Measurements from ENCODE around the gene PTPRN2.
A peak's percentile ranks its signal among the peaks of the same experiment; 100 is the strongest.

PTPRN2 gene

GRCh38 chr7:157772486-157773130 lies 815.0 kb downstream of the PTPRN2 start:
- TF ChIP-seq SUZ12 (IDR thresholded peaks at IDR 0.05) (no peak), FOXM1 (IDR thresholded peaks at IDR 0.05; ENCODE audit: borderline replicate concordance) (no peak), CTBP1 (IDR thresholded peaks at IDR 0.05; ENCODE audit: borderline replicate concordance) (no peak), BHLHE40 (IDR thresholded peaks at IDR 0.05; ENCODE audit: borderline replicate concordance) (no peak), ARNT (IDR thresholded peaks at IDR 0.05) (no peak), FOXK2 (IDR thresholded peaks at IDR 0.05) (no peak), L3MBTL2 (conservative IDR thresholded peaks at IDR 0.05) (no peak), ZNF384 (IDR thresholded peaks at IDR 0.05) (no peak), ELF4 (IDR thresholded peaks at IDR 0.05) (no peak), SP1 (IDR thresholded peaks at IDR 0.05) (no peak)
- TF ChIP-seq, protein P1, sequence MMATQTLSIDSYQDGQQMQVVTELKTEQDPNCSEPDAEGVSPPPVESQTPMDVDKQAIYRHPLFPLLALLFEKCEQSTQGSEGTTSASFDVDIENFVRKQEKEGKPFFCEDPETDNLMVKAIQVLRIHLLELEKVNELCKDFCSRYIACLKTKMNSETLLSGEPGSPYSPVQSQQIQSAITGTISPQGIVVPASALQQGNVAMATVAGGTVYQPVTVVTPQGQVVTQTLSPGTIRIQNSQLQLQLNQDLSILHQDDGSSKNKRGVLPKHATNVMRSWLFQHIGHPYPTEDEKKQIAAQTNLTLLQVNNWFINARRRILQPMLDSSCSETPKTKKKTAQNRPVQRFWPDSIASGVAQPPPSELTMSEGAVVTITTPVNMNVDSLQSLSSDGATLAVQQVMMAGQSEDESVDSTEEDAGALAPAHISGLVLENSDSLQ (IDR thresholded peaks at IDR 0.05) = no peak
- DNase-seq (ENCODE audit: extremely low spot score) = no peak
- POLR2A ChIA-PET = no interaction called here
- CTCF ChIA-PET = no interaction called here

GRCh38 chr7:157771689-157772088 lies 815.9 kb downstream of the PTPRN2 start:
- TF ChIP-seq LEF1 (IDR thresholded peaks at IDR 0.05; ENCODE audit: borderline replicate concordance) = no peak
- no peak for TF ChIP-seq FOXK2 (IDR thresholded peaks at IDR 0.05)
- no peak for TF ChIP-seq HDGF (IDR thresholded peaks at IDR 0.05; ENCODE audit: borderline replicate concordance)
- no peak for TF ChIP-seq FOXA1 (IDR thresholded peaks at IDR 0.05)
- TF ChIP-seq TARDBP (IDR thresholded peaks at IDR 0.05) = peak; percentile 33; the same call in 1 of the 2 replicates
- TF ChIP-seq ARNT (IDR thresholded peaks at IDR 0.05) = no peak
- TF ChIP-seq NFRKB (IDR thresholded peaks at IDR 0.05) = no peak
- no peak; the same call in 1 of the 2 replicates for TF ChIP-seq CTBP1 (IDR thresholded peaks at IDR 0.05; ENCODE audit: borderline replicate concordance)
- TF ChIP-seq SP1 (IDR thresholded peaks at IDR 0.05) = no peak
- POLR2A ChIA-PET = no interaction called here
- no peak for DNase-seq (ENCODE audit: extremely low spot score)
- CTCF ChIA-PET = no interaction called here

GRCh38 chr7:157770716-157771320 lies 816.8 kb downstream of the PTPRN2 start:
- TF ChIP-seq NFRKB (IDR thresholded peaks at IDR 0.05) (no peak), ARNT (IDR thresholded peaks at IDR 0.05) (no peak), FOXK2 (IDR thresholded peaks at IDR 0.05) (no peak), CTBP1 (IDR thresholded peaks at IDR 0.05; ENCODE audit: borderline replicate concordance) (no peak)
- ChIA-PET POLR2A (no interaction called here), CTCF (no interaction called here)
- no peak for DNase-seq (ENCODE audit: extremely low spot score)

- CTCF ChIA-PET = no interaction called here
- DNase-seq (ENCODE audit: extremely low spot score) = no peak
- TF ChIP-seq FOXK2 (IDR thresholded peaks at IDR 0.05) (no peak), FOXA1 (IDR thresholded peaks at IDR 0.05) (no peak), BHLHE40 (IDR thresholded peaks at IDR 0.05; ENCODE audit: borderline replicate concordance) (no peak), NFRKB (IDR thresholded peaks at IDR 0.05) (no peak), L3MBTL2 (conservative IDR thresholded peaks at IDR 0.05) (no peak), SP1 (IDR thresholded peaks at IDR 0.05) (no peak), FOXM1 (IDR thresholded peaks at IDR 0.05; ENCODE audit: borderline replicate concordance) (no peak), TARDBP (IDR thresholded peaks at IDR 0.05) (no peak), CTBP1 (IDR thresholded peaks at IDR 0.05; ENCODE audit: borderline replicate concordance) (no peak), HDGF (IDR thresholded peaks at IDR 0.05; ENCODE audit: borderline replicate concordance) (no peak), LEF1 (IDR thresholded peaks at IDR 0.05; ENCODE audit: borderline replicate concordance) (no peak), ELF4 (IDR thresholded peaks at IDR 0.05) (no peak), SUZ12 (IDR thresholded peaks at IDR 0.05) (no peak), ARNT (IDR thresholded peaks at IDR 0.05) (no peak), ZNF384 (IDR thresholded peaks at IDR 0.05) (no peak)
- TF ChIP-seq, protein P1 (IDR thresholded peaks at IDR 0.05) = no peak
- POLR2A ChIA-PET = no interaction called here
Observed at GRCh38 chr7:157769526-157770215, 818.0 kb downstream of the PTPRN2 start.

GRCh38 chr7:157769086-157769485 lies 818.5 kb downstream of the PTPRN2 start:
- POLR2A ChIA-PET = no interaction called here
- CTCF ChIA-PET = no interaction called here
- DNase-seq (ENCODE audit: extremely low spot score) = no peak

More at GRCh38 chr7:157769086-157769485, 818.5 kb downstream of the PTPRN2 start:
- TF ChIP-seq HDGF (IDR thresholded peaks at IDR 0.05; ENCODE audit: borderline replicate concordance) (no peak), SUZ12 (IDR thresholded peaks at IDR 0.05) (no peak), FOXK2 (IDR thresholded peaks at IDR 0.05) (no peak), ELF4 (IDR thresholded peaks at IDR 0.05) (no peak), FOXM1 (IDR thresholded peaks at IDR 0.05; ENCODE audit: borderline replicate concordance) (no peak), CTBP1 (IDR thresholded peaks at IDR 0.05; ENCODE audit: borderline replicate concordance) (no peak), L3MBTL2 (conservative IDR thresholded peaks at IDR 0.05) (no peak), BHLHE40 (IDR thresholded peaks at IDR 0.05; ENCODE audit: borderline replicate concordance) (no peak), ZNF384 (IDR thresholded peaks at IDR 0.05) (no peak), TARDBP (IDR thresholded peaks at IDR 0.05) (no peak), FOXA1 (IDR thresholded peaks at IDR 0.05) (no peak)
- TF ChIP-seq, protein P1 (IDR thresholded peaks at IDR 0.05) = no peak
